Measurements from ENCODE around the gene MLST8. TPM values are rescaled to one million over a fixed set of nuclear protein-coding genes. Genes with fewer than 3 reads are reported as not detected.

The MLST8 gene
- total and polyA plus RNA-seq, 2 donors = 20.3 to 34.6 TPM

DNA sequence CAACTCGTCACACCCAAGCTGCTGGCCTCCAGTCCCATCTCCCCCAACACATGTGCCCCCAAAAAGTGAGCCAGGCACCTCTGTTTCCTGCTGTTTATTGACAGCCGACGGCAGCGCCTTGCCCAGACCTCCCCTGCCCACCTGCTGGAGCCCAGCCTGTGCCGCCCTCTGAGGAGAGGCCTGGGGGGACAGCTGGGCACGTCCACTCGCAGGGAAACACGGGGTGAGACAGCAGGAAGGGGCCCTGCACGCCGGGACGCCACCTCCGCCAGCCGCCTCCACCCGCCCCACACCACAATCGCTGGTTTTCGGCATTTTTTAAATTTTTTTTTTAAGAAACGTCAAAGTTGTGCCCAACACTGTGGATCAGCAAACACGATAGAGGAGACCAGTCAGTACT lies 28.2 kb upstream of the MLST8 start:
- DNase-seq (ENCODE audit: low read depth in 6 of 9, low spot score in 9 of 9) = no peak
- H3K36me3 ChIP-seq (ENCODE audit: control insufficient read depth in 2 of 2, insufficient read depth in 2 of 2, low read length in 1 of 2) = peaks cover 34 to 53% of the 10 kb centered on the region in 2 donors
- H3K4me1 ChIP-seq (ENCODE audit: control insufficient read depth in 2 of 2, insufficient read depth in 2 of 2, low read length in 2 of 2) = no peaks in the 10 kb centered on the region
- H3K27me3 ChIP-seq (ENCODE audit: control insufficient read depth in 2 of 2, insufficient read depth in 1 of 2, low read length in 1 of 2) = peaks cover 0 to 3% of the 10 kb centered on the region in 2 donors
- H3K27ac ChIP-seq (ENCODE audit: low read depth in 1 of 2, low read length in 1 of 2) = no peak overlapping the region
- no peak overlapping the region for H3K4me3 ChIP-seq (ENCODE audit: low read length in 2 of 2)
- no peaks in the 10 kb centered on the region for H3K9me3 ChIP-seq (ENCODE audit: control insufficient read depth in 2 of 2, insufficient read depth in 1 of 2, low read length in 1 of 2)
- WGBS = 98% methylated on average over 18 of the region's 18 CpGs

DNA sequence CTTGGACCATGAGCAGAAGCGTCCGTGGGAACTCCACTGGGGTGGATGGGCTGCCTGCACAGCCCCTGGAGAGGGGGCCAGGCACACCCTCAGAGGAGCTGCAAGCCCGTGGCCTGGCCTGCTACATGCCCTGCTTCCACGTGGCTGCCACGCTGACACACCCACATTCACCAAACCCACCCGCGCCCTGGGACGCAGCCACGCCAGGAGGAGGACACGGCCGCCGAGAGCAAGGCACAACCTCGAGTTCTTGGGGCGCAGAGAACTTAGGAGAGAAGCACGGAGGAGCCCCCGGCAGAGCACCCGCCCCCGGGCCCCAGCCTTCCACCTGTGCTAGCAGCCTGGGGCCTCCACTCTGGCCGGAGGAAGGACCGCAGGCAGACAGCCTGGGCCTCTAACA lies 27.7 kb upstream of the MLST8 start:
- 97% methylated on average over 20 of the region's 20 CpGs for WGBS
- no peak for DNase-seq (ENCODE audit: low read depth in 6 of 9, low spot score in 9 of 9)
- no peaks in the 10 kb centered on the region for H3K9me3 ChIP-seq (ENCODE audit: control insufficient read depth in 2 of 2, insufficient read depth in 1 of 2, low read length in 1 of 2)
- H3K27me3 ChIP-seq (ENCODE audit: control insufficient read depth in 2 of 2, insufficient read depth in 1 of 2, low read length in 1 of 2) = peaks cover 0 to 3% of the 10 kb centered on the region in 2 donors
- H3K27ac ChIP-seq (ENCODE audit: low read depth in 1 of 2, low read length in 1 of 2) = no peak overlapping the region
- H3K36me3 ChIP-seq (ENCODE audit: control insufficient read depth in 2 of 2, insufficient read depth in 2 of 2, low read length in 1 of 2) = peaks cover 34 to 48% of the 10 kb centered on the region in 2 donors
- no peak overlapping the region for H3K4me3 ChIP-seq (ENCODE audit: low read length in 2 of 2)
- no peaks in the 10 kb centered on the region for H3K4me1 ChIP-seq (ENCODE audit: control insufficient read depth in 2 of 2, insufficient read depth in 2 of 2, low read length in 2 of 2)

DNA sequence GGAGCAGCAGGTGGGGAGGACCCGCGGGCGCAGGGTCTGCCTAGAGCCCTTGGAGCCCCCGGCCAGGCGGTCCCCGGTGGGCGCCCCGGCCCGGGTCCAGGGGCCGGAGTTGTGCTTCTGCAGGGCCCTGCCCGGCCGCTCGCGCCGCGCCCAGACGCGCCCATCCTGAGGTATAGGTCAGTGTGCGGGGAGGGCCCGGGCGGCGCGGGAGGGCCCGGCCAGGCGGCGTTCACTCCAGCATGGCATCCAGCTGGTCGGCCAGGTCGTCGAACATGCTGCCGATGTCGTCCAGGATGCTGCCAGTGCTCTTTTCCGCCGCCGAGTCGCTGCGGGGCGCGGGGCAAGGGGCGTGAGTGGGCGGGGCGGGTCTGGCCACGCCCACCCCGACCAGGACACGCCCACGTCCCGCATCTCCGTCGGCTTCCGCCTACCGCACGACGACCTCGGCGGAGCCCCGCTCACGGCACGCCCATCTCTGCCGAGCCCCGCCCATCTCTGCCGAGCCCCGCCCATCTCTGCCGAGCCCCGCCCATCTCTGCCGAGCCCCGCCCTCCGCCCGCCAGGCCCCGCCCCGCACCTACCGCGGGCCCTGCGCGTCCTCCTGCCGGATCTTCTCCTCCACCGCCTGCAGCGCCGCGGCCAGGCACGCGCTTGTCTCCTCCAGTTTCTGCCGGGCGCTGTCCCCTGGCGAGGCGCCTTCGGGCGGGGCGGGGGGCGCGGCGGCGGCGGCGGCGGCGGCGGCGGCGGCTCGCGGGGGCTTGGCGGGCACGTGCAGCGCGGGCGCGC lies 26.7 kb upstream of the MLST8 start:
- Histone ChIP-seq H3K27me3 (ENCODE audit: control insufficient read depth in 2 of 2, insufficient read depth in 1 of 2, low read length in 1 of 2) (peaks cover 0 to 3% of the 10 kb centered on the region in 2 donors), H3K36me3 (ENCODE audit: control insufficient read depth in 2 of 2, insufficient read depth in 2 of 2, low read length in 1 of 2) (peaks cover 28 to 39% of the 10 kb centered on the region in 2 donors), H3K4me3 (ENCODE audit: low read length in 2 of 2) (no peak overlapping the region), H3K4me1 (ENCODE audit: control insufficient read depth in 2 of 2, insufficient read depth in 2 of 2, low read length in 2 of 2) (no peaks in the 10 kb centered on the region), H3K27ac (ENCODE audit: low read depth in 1 of 2, low read length in 1 of 2) (no peak overlapping the region), H3K9me3 (ENCODE audit: control insufficient read depth in 2 of 2, insufficient read depth in 1 of 2, low read length in 1 of 2) (no peaks in the 10 kb centered on the region)
- peak in 1 of 9 donors; percentile 16 for DNase-seq (ENCODE audit: low read depth in 6 of 9, low spot score in 9 of 9)
- 47% methylated on average over 106 of the region's 106 CpGs for WGBS

DNA sequence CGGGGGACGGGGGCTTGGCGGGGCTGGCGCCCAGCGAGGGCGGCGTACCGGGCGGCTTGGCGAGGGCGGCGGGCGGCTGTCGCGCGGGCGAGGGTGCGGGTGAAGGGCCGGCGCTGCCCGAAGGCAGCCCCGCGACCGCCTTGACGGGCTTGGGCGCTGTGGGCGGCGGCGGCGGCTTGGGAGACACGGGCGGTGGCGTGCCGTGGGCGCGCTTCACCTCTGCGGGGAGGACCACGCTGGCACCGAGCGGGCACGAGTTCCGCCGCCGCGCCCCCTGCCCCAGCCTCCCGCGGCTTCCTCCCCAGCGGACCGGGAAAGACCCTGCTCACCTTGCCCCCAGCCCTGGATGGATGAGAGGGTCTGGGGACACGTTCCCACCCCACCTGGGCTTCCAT lies 26.1 kb upstream of the MLST8 start:
- no peak overlapping the region for H3K27ac ChIP-seq (ENCODE audit: low read depth in 1 of 2, low read length in 1 of 2)
- no peaks in the 10 kb centered on the region for H3K4me1 ChIP-seq (ENCODE audit: control insufficient read depth in 2 of 2, insufficient read depth in 2 of 2, low read length in 2 of 2)
- no peak overlapping the region for H3K4me3 ChIP-seq (ENCODE audit: low read length in 2 of 2)
- DNase-seq (ENCODE audit: low read depth in 6 of 9, low spot score in 9 of 9) = no peak
- H3K27me3 ChIP-seq (ENCODE audit: control insufficient read depth in 2 of 2, insufficient read depth in 1 of 2, low read length in 1 of 2) = peaks cover 0 to 3% of the 10 kb centered on the region in 2 donors
- 64% methylated on average over 50 of the region's 50 CpGs for WGBS
- no peaks in the 10 kb centered on the region for H3K9me3 ChIP-seq (ENCODE audit: control insufficient read depth in 2 of 2, insufficient read depth in 1 of 2, low read length in 1 of 2)
- peaks cover 26 to 33% of the 10 kb centered on the region in 2 donors for H3K36me3 ChIP-seq (ENCODE audit: control insufficient read depth in 2 of 2, insufficient read depth in 2 of 2, low read length in 1 of 2)

DNA sequence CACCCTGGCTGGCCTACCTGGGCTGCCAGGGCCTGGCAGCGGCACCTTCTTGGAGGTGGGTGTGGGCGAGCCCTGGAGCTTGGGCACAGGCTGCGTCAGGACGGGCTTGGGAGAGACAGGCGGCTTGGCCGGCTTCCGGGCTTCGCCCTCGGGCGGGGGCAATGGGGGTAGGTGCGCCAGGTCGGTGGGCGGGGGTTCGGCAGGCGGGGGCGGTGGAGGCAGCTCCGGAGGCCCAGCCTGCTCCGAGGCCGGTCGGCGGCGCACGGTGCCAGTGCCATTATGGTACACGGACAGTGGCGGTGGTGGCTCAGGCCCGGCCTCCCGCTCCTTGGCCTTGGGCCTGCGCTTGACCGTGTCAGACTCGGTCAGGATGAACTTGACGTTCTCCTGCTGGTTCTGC lies 25.7 kb upstream of the MLST8 start:
- 97% methylated on average over 31 of the region's 31 CpGs for WGBS
- Histone ChIP-seq H3K27ac (ENCODE audit: low read depth in 1 of 2, low read length in 1 of 2) (no peak overlapping the region), H3K9me3 (ENCODE audit: control insufficient read depth in 2 of 2, insufficient read depth in 1 of 2, low read length in 1 of 2) (no peaks in the 10 kb centered on the region), H3K4me1 (ENCODE audit: control insufficient read depth in 2 of 2, insufficient read depth in 2 of 2, low read length in 2 of 2) (no peaks in the 10 kb centered on the region), H3K27me3 (ENCODE audit: control insufficient read depth in 2 of 2, insufficient read depth in 1 of 2, low read length in 1 of 2) (peaks cover 0 to 3% of the 10 kb centered on the region in 2 donors), H3K4me3 (ENCODE audit: low read length in 2 of 2) (no peak overlapping the region), H3K36me3 (ENCODE audit: control insufficient read depth in 2 of 2, insufficient read depth in 2 of 2, low read length in 1 of 2) (peaks cover 21 to 28% of the 10 kb centered on the region in 2 donors)
- no peak for DNase-seq (ENCODE audit: low read depth in 6 of 9, low spot score in 9 of 9)

DNA sequence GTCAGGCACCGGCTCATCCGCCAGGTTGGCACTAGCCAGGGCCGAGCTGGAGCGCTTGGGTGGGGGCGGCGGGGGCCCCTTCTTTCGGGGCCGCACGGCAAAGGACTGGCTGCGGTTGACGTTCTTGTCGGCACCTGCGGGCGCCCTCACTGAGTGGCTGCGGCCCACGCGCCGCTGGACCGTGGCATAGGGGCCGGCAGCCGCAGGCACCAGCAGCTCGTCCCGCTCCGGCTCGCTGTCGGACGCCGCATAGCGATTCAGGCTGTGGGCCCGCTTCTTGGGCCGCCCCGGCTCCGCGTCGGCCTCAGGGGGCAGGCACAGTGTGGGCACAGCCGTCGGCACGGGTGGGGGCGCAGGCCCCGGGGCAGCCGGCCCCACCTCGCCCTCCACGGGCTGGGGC lies 24.8 kb upstream of the MLST8 start:
- no peaks in the 10 kb centered on the region for H3K9me3 ChIP-seq (ENCODE audit: control insufficient read depth in 2 of 2, insufficient read depth in 1 of 2, low read length in 1 of 2)
- H3K27me3 ChIP-seq (ENCODE audit: control insufficient read depth in 2 of 2, insufficient read depth in 1 of 2, low read length in 1 of 2) = peaks cover 0 to 3% of the 10 kb centered on the region in 2 donors
- no peaks in the 10 kb centered on the region for H3K4me1 ChIP-seq (ENCODE audit: control insufficient read depth in 2 of 2, insufficient read depth in 2 of 2, low read length in 2 of 2)
- WGBS = 98% methylated on average over 43 of the region's 43 CpGs
- H3K27ac ChIP-seq (ENCODE audit: low read depth in 1 of 2, low read length in 1 of 2) = no peak overlapping the region
- peaks cover 12 to 19% of the 10 kb centered on the region in 2 donors for H3K36me3 ChIP-seq (ENCODE audit: control insufficient read depth in 2 of 2, insufficient read depth in 2 of 2, low read length in 1 of 2)
- no peak for DNase-seq (ENCODE audit: low read depth in 6 of 9, low spot score in 9 of 9)
- no peak overlapping the region for H3K4me3 ChIP-seq (ENCODE audit: low read length in 2 of 2)

DNA sequence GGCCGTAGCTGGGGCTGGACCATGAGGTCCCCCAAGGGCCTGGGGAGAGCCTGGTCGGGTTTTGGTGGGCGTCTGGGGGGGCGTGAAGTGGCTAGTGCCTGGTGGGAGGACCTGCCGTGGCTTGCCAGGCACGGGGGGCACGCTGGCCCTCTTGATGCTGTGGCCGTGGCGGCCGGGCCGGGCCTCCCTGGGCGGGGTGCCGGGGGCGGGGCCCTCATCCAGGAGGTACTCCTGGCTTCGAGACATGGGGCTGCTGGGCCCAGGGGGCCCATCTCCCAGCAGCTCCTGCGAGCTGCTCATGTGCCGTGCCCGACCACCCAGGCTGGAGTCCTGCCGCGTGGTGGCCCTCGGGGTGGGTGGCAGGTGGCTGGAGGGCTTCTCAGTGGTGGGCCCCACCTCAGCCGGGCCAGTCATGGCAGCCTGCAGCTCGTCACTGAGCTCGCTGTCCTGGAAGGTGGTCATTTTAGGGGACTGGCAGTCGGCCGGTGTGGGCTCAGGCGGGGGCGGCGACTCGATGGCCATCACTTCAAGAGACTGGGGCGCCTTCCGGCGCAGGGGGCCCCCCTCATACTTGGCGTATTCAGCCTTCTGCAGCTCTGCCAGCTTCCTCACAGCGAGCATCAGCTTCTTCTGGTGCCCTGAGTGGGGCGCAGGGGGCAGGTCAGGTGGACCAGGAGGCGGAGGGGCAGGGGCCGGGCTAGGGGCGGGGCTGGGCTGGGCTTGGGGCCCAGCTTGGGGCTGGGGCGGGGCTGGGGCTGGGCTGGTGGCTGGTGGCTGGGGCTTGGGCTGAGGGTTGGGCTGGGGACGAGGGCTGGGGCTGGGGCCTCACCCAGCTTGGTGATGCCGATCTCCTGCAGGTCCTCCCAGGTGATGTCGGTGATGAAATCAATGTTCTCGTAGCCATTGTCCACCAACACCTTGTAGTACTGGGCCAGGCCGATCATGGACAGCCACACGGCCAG lies 24.0 kb upstream of the MLST8 start:
- H3K4me3 ChIP-seq (ENCODE audit: low read length in 2 of 2) = no peak overlapping the region
- H3K27ac ChIP-seq (ENCODE audit: low read depth in 1 of 2, low read length in 1 of 2) = no peak overlapping the region
- DNase-seq (ENCODE audit: low read depth in 6 of 9, low spot score in 9 of 9) = no peak
- H3K27me3 ChIP-seq (ENCODE audit: control insufficient read depth in 2 of 2, insufficient read depth in 1 of 2, low read length in 1 of 2) = peaks cover 0 to 3% of the 10 kb centered on the region in 2 donors
- H3K36me3 ChIP-seq (ENCODE audit: control insufficient read depth in 2 of 2, insufficient read depth in 2 of 2, low read length in 1 of 2) = peaks cover 5 to 11% of the 10 kb centered on the region in 2 donors
- no peaks in the 10 kb centered on the region for H3K4me1 ChIP-seq (ENCODE audit: control insufficient read depth in 2 of 2, insufficient read depth in 2 of 2, low read length in 2 of 2)
- H3K9me3 ChIP-seq (ENCODE audit: control insufficient read depth in 2 of 2, insufficient read depth in 1 of 2, low read length in 1 of 2) = no peaks in the 10 kb centered on the region
- 93% methylated on average over 46 of the region's 46 CpGs for WGBS

DNA sequence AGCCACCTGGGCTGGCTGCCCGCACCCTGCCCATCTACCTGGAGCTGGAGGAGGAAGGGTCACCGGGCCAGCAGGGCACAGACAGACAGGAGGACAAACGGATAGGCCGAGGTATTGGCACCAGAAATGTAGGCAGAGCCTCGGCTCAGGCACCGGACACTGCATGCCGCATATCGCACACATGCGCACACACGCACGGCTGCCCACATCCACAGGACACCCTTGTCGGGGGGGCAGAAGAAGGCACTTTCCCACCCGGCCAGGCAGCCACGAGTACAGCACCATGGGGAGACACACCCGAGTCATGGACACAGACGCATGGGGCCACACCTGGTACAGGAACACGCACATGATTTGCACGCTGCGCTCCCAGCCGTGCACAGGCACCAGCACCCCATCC lies 23.3 kb upstream of the MLST8 start:
- DNase-seq (ENCODE audit: low read depth in 6 of 9, low spot score in 9 of 9) = no peak
- WGBS = 95% methylated on average over 20 of the region's 20 CpGs
- Histone ChIP-seq H3K4me1 (ENCODE audit: control insufficient read depth in 2 of 2, insufficient read depth in 2 of 2, low read length in 2 of 2) (no peaks in the 10 kb centered on the region), H3K36me3 (ENCODE audit: control insufficient read depth in 2 of 2, insufficient read depth in 2 of 2, low read length in 1 of 2) (peaks cover 5 to 7% of the 10 kb centered on the region in 2 donors), H3K27ac (ENCODE audit: low read depth in 1 of 2, low read length in 1 of 2) (no peak overlapping the region), H3K27me3 (ENCODE audit: control insufficient read depth in 2 of 2, insufficient read depth in 1 of 2, low read length in 1 of 2) (peaks cover 0 to 3% of the 10 kb centered on the region in 2 donors), H3K4me3 (ENCODE audit: low read length in 2 of 2) (no peak overlapping the region), H3K9me3 (ENCODE audit: control insufficient read depth in 2 of 2, insufficient read depth in 1 of 2, low read length in 1 of 2) (no peaks in the 10 kb centered on the region)

DNA sequence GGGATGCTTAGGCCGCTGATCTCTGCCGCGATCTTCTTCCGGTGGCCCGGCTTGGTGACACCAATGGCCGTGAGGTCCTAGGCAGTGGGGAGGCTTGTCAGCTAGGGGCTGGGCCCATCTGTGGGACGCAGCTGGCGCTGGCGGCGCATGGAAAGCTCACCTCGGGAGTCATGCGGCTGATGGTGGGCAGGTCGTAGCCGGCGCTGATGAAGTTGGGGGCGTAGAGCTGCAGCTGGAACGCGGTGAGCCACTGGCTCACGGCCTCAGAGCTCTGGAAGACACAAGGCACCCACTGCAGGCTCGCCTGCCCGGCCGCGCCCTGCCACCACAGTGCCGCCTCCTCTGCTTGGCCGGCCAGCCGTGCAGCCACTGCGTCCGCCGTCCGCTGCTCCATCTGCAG lies 21.6 kb upstream of the MLST8 start:
- no peaks in the 10 kb centered on the region for H3K4me1 ChIP-seq (ENCODE audit: control insufficient read depth in 2 of 2, insufficient read depth in 2 of 2, low read length in 2 of 2)
- H3K27me3 ChIP-seq (ENCODE audit: control insufficient read depth in 2 of 2, insufficient read depth in 1 of 2, low read length in 1 of 2) = peaks cover 0 to 3% of the 10 kb centered on the region in 2 donors
- no peaks in the 10 kb centered on the region for H3K36me3 ChIP-seq (ENCODE audit: control insufficient read depth in 2 of 2, insufficient read depth in 2 of 2, low read length in 1 of 2)
- no peak overlapping the region for H3K4me3 ChIP-seq (ENCODE audit: low read length in 2 of 2)
- H3K9me3 ChIP-seq (ENCODE audit: control insufficient read depth in 2 of 2, insufficient read depth in 1 of 2, low read length in 1 of 2) = no peaks in the 10 kb centered on the region
- 95% methylated on average over 30 of the region's 30 CpGs for WGBS
- H3K27ac ChIP-seq (ENCODE audit: low read depth in 1 of 2, low read length in 1 of 2) = no peak overlapping the region
- DNase-seq (ENCODE audit: low read depth in 6 of 9, low spot score in 9 of 9) = no peak
